ENCODE measurements around the gene KNL1.

DNA sequence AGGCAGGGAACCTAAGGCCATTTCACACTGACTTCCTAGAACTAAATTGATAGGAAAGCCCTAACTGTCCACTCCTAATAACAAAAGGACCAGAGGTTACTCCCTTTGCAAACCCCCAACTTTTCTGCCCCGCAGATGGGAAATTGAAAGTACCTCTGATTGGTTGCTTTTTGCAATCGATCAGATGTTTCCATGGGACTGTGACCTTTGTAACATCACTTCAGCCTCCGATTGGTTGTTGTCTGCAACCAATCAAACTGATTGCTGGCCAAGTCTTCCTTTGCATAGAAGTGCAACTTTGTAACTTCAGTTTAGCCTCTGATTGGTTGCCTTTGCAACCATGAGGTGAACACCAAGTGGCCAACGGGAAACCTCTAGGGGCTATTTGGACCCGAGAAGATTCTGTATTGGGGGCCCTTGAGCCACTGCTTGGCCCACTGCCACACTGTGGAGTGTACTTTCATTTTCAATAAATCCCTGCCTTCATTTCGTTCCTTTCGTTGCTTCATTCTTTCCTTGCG lies 11.3 kb upstream of the KNL1 start:
- TF ChIP-seq, protein P1, sequence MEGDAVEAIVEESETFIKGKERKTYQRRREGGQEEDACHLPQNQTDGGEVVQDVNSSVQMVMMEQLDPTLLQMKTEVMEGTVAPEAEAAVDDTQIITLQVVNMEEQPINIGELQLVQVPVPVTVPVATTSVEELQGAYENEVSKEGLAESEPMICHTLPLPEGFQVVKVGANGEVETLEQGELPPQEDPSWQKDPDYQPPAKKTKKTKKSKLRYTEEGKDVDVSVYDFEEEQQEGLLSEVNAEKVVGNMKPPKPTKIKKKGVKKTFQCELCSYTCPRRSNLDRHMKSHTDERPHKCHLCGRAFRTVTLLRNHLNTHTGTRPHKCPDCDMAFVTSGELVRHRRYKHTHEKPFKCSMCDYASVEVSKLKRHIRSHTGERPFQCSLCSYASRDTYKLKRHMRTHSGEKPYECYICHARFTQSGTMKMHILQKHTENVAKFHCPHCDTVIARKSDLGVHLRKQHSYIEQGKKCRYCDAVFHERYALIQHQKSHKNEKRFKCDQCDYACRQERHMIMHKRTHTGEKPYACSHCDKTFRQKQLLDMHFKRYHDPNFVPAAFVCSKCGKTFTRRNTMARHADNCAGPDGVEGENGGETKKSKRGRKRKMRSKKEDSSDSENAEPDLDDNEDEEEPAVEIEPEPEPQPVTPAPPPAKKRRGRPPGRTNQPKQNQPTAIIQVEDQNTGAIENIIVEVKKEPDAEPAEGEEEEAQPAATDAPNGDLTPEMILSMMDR (IDR thresholded peaks at IDR 0.05): no peak
- TF ChIP-seq, protein P2, sequence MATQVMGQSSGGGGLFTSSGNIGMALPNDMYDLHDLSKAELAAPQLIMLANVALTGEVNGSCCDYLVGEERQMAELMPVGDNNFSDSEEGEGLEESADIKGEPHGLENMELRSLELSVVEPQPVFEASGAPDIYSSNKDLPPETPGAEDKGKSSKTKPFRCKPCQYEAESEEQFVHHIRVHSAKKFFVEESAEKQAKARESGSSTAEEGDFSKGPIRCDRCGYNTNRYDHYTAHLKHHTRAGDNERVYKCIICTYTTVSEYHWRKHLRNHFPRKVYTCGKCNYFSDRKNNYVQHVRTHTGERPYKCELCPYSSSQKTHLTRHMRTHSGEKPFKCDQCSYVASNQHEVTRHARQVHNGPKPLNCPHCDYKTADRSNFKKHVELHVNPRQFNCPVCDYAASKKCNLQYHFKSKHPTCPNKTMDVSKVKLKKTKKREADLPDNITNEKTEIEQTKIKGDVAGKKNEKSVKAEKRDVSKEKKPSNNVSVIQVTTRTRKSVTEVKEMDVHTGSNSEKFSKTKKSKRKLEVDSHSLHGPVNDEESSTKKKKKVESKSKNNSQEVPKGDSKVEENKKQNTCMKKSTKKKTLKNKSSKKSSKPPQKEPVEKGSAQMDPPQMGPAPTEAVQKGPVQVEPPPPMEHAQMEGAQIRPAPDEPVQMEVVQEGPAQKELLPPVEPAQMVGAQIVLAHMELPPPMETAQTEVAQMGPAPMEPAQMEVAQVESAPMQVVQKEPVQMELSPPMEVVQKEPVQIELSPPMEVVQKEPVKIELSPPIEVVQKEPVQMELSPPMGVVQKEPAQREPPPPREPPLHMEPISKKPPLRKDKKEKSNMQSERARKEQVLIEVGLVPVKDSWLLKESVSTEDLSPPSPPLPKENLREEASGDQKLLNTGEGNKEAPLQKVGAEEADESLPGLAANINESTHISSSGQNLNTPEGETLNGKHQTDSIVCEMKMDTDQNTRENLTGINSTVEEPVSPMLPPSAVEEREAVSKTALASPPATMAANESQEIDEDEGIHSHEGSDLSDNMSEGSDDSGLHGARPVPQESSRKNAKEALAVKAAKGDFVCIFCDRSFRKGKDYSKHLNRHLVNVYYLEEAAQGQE (IDR thresholded peaks at IDR 0.05; ENCODE audit: insufficient read depth in 1 of 2, low read depth in 2 of 2, low read length in 1 of 2): no peak

All from Panc1 (cell line).